Measurements from ENCODE around the gene IFT57. TPM values are rescaled to one million over a fixed set of nuclear protein-coding genes. Genes with fewer than 3 reads are reported as not detected.
A peak's percentile ranks its signal among the peaks of the same experiment; 100 is the strongest.

IFT57 gene
- polyA plus RNA-seq, 1 donor from 2014 or later, result 70.7 TPM

DNA sequence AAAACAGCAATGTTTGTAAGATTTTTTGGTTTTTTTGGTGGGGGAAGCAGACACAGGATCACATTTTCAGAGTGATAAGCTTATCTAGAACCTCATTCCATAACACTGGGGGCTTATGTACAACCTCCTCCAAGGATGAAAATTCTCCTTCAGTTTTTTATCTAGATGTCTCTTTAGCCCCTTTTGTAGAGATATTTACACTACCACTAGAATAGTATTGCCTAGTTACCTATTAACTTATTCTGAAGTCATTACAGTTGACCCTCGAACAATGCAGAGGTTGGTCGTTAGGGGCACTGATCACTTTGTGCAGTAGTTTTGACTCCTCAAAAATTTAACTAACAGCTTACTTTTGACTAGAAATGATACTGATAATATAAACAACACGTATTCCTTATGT is 32.8 kb downstream of the IFT57 start:
- H3K9ac ChIP-seq (ENCODE audit: low read length), result no peak overlapping the region
- no peaks in the 10 kb centered on the region for H3K9me2 ChIP-seq (ENCODE audit: insufficient read depth, low read length)
- no peak overlapping the region for H2AFZ ChIP-seq (ENCODE audit: low read depth, low read length)
- H3K79me2 ChIP-seq (replicated peaks; ENCODE audit: insufficient read depth, low read length), result no peaks in the 10 kb centered on the region
- H3K27me3 ChIP-seq (ENCODE audit: insufficient read depth, low read depth, low read length), result no peaks in the 10 kb centered on the region
- H3K27ac ChIP-seq (ENCODE audit: low read length), result no peak overlapping the region
- H4K20me1 ChIP-seq (ENCODE audit: insufficient read depth), result no peaks in the 10 kb centered on the region
- TF ChIP-seq SMC3 (conservative IDR thresholded peaks at IDR 0.05; ENCODE audit: poor library complexity) (no peak), EZH2 (IDR thresholded peaks at IDR 0.05; ENCODE audit: borderline replicate concordance, insufficient read depth, low read length, poor library complexity, severe bottlenecking) (no peak), MXI1 (conservative IDR thresholded peaks at IDR 0.05; ENCODE audit: poor library complexity, severe bottlenecking) (no peak), TAF1 (IDR thresholded peaks at IDR 0.05; ENCODE audit: low read depth) (no peak), POLR2AphosphoS5 (IDR thresholded peaks at IDR 0.05) (no peak), EP300 (conservative IDR thresholded peaks at IDR 0.05; ENCODE audit: poor library complexity, severe bottlenecking) (no peak), RAD21 (conservative IDR thresholded peaks at IDR 0.05) (no peak)
- TF ChIP-seq, protein P1, sequence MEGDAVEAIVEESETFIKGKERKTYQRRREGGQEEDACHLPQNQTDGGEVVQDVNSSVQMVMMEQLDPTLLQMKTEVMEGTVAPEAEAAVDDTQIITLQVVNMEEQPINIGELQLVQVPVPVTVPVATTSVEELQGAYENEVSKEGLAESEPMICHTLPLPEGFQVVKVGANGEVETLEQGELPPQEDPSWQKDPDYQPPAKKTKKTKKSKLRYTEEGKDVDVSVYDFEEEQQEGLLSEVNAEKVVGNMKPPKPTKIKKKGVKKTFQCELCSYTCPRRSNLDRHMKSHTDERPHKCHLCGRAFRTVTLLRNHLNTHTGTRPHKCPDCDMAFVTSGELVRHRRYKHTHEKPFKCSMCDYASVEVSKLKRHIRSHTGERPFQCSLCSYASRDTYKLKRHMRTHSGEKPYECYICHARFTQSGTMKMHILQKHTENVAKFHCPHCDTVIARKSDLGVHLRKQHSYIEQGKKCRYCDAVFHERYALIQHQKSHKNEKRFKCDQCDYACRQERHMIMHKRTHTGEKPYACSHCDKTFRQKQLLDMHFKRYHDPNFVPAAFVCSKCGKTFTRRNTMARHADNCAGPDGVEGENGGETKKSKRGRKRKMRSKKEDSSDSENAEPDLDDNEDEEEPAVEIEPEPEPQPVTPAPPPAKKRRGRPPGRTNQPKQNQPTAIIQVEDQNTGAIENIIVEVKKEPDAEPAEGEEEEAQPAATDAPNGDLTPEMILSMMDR (IDR thresholded peaks at IDR 0.05; ENCODE audit: poor library complexity, severe bottlenecking), result no peak
- TF ChIP-seq, protein P2, sequence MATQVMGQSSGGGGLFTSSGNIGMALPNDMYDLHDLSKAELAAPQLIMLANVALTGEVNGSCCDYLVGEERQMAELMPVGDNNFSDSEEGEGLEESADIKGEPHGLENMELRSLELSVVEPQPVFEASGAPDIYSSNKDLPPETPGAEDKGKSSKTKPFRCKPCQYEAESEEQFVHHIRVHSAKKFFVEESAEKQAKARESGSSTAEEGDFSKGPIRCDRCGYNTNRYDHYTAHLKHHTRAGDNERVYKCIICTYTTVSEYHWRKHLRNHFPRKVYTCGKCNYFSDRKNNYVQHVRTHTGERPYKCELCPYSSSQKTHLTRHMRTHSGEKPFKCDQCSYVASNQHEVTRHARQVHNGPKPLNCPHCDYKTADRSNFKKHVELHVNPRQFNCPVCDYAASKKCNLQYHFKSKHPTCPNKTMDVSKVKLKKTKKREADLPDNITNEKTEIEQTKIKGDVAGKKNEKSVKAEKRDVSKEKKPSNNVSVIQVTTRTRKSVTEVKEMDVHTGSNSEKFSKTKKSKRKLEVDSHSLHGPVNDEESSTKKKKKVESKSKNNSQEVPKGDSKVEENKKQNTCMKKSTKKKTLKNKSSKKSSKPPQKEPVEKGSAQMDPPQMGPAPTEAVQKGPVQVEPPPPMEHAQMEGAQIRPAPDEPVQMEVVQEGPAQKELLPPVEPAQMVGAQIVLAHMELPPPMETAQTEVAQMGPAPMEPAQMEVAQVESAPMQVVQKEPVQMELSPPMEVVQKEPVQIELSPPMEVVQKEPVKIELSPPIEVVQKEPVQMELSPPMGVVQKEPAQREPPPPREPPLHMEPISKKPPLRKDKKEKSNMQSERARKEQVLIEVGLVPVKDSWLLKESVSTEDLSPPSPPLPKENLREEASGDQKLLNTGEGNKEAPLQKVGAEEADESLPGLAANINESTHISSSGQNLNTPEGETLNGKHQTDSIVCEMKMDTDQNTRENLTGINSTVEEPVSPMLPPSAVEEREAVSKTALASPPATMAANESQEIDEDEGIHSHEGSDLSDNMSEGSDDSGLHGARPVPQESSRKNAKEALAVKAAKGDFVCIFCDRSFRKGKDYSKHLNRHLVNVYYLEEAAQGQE (IDR thresholded peaks at IDR 0.05; ENCODE audit: borderline replicate concordance), result no peak
- H3K4me2 ChIP-seq (ENCODE audit: low read length), result no peak overlapping the region
- no peak overlapping the region for H3K4me3 ChIP-seq (ENCODE audit: low read length)
- H3K9me3 ChIP-seq (ENCODE audit: low read length), result no peaks in the 10 kb centered on the region
- no peaks in the 10 kb centered on the region for H3F3A ChIP-seq (ENCODE audit: insufficient read depth, low read length, poor library complexity, severe bottlenecking)
- no peaks in the 10 kb centered on the region for H3K36me3 ChIP-seq (ENCODE audit: insufficient read depth, low read length)

DNA sequence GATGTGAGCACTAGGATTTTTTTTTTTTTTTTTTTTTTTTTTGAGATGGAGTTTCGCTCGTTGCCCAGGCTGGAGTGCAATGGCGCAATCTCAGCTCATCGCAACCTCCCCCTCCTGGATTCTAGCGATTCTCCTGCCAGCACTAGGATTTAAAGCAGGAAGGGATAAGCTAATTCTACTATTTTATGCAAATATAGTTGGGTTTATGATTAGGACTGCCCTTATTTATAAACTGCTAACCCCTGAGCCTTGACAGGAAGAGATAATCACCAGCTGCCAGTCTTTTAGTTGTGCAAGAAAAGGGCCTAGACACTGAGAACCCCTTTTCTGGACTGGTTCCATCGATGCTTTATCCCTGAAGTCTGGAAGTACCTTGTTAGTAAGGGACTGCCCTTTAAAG is 36.7 kb downstream of the IFT57 start:
- no peaks in the 10 kb centered on the region for H3K9me3 ChIP-seq (ENCODE audit: low read length)
- no peak overlapping the region for H3K9ac ChIP-seq (ENCODE audit: low read length)
- H3K27ac ChIP-seq (ENCODE audit: low read length), result peak overlapping the region; percentile 61
- H3K4me3 ChIP-seq (ENCODE audit: low read length), result no peak overlapping the region
- H3K27me3 ChIP-seq (ENCODE audit: insufficient read depth, low read depth, low read length), result no peaks in the 10 kb centered on the region
- no peak overlapping the region for H2AFZ ChIP-seq (ENCODE audit: low read depth, low read length)
- H3K79me2 ChIP-seq (replicated peaks; ENCODE audit: insufficient read depth, low read length), result no peaks in the 10 kb centered on the region
- no peaks in the 10 kb centered on the region for H3K36me3 ChIP-seq (ENCODE audit: insufficient read depth, low read length)
- no peaks in the 10 kb centered on the region for H3K9me2 ChIP-seq (ENCODE audit: insufficient read depth, low read length)
- TF ChIP-seq, protein P1 (IDR thresholded peaks at IDR 0.05; ENCODE audit: poor library complexity, severe bottlenecking), result no peak
- TF ChIP-seq POLR2AphosphoS5 (IDR thresholded peaks at IDR 0.05), result no peak
- no peak for TF ChIP-seq RAD21 (conservative IDR thresholded peaks at IDR 0.05)
- no peak for TF ChIP-seq SMC3 (conservative IDR thresholded peaks at IDR 0.05; ENCODE audit: poor library complexity)
- TF ChIP-seq, protein P2 (IDR thresholded peaks at IDR 0.05; ENCODE audit: borderline replicate concordance), result no peak
- no peak for TF ChIP-seq EP300 (conservative IDR thresholded peaks at IDR 0.05; ENCODE audit: poor library complexity, severe bottlenecking)
- no peak overlapping the region for H3K4me2 ChIP-seq (ENCODE audit: low read length)
- H4K20me1 ChIP-seq (ENCODE audit: insufficient read depth), result no peaks in the 10 kb centered on the region
- H3F3A ChIP-seq (ENCODE audit: insufficient read depth, low read length, poor library complexity, severe bottlenecking), result no peaks in the 10 kb centered on the region

All from neural cell (in vitro differentiated cells).